GM12801 (cell line): ENCODE measurements around the gene HDAC11.

ENCODE experiments used
- CTCF ChIP-seq: IDR thresholded peaks from one replicate; pipeline ENCODE4 v1.5.1; 2011; ENCODE audit warnings: control low read depth; ENCODE audit not compliant: insufficient read length; ENCODE audit errors: extremely low read depth

HDAC11 gene

GRCh38 chr3:13509816-13510192, 29.7 kb downstream of the HDAC11 start:
- no peak for TF ChIP-seq CTCF

DNA sequence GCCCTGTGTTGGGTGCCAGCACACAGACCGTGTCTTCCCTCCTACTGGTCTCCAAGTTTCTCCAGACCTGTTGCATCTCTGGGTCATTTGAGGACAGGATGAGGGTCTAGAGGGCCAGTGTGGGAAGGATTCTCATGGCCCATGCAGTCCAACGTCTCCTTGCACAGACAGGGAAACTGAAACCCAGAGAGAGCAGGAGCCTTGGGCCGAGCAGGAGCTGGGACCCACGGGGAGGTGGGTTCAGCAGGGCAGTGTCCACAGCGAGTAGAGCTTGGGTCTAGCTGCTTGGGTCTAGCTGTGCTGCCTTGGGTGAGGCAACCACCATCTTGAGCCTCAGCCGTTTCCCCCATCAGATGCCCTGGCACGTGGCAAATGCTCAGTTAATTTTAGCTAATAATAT, 32.3 kb downstream of the HDAC11 start:
- TF ChIP-seq CTCF, result no peak

GRCh38 chr3:13513051-13513912, 33.2 kb downstream of the HDAC11 start:
- TF ChIP-seq CTCF, result no peak

DNA sequence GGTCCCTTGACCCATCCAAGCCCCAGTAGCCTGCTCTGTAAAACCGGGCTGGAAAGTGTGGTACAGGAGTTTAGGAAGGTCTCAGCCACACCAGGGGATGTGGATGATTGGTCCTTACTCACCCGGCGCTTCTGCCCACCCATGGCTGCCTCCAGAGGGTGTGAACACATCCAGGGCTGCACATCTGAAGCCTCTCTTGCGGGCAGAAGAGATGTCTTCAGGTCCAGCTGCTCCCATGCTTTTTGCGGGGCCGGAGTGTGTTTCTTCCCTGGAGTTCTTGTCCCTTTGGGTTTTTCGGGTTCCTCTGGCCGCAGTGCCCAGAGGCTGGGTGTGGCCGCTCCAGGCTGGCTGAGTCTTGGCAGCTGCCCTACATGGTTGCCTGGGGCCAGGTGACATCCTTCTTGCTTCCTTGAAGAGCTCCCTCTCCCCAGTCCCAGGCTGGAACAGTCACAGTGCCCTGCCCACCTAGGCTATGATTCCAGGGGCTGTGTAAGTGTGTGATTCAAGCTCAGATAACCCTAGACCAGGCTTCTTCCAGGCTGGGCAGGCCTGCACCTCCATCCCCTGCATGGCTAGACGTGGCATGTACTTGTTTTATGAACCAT, 33.9 kb downstream of the HDAC11 start:
- no peak for TF ChIP-seq CTCF

GRCh38 chr3:13514639-13515435, 34.7 kb downstream of the HDAC11 start:
- TF ChIP-seq CTCF, result no peak

GRCh38 chr3:13515786-13516759, 36.0 kb downstream of the HDAC11 start:
- TF ChIP-seq CTCF, result no peak
